ENCODE data around the gene SLC37A2. TPM values are rescaled to one million over a fixed set of nuclear protein-coding genes. Genes with fewer than 3 reads are reported as not detected.

SLC37A2 gene
- total RNA-seq, 6 donors from 2014 or later: 3.5 to 32.5 (median 19.1) TPM

DNA sequence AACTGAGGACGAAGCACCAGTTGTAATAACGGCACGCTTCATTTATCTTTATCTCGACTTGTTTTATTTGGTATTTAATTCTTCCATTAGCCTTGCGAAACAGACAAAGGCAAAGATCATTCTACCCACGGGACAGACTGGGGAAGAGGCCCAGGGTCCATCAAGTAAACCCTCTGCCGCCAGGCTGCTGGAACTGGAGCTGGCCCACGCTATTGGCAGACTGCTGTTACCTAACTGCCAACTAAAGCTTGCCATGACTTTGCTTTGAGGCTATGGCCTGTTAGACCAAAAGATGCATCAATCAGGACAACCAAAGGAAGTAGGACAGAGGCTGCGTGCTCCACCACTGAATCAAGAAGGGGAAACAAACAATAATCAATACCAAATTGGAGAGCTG is 49.1 kb downstream of the SLC37A2 start:
- no peak for TF ChIP-seq CTCF (IDR thresholded peaks at IDR 0.05)
- no peak for TF ChIP-seq POLR2AphosphoS5 (IDR thresholded peaks at IDR 0.05)
- no peak for TF ChIP-seq EP300 (IDR thresholded peaks at IDR 0.05)
- no peak for TF ChIP-seq POLR2A (IDR thresholded peaks at IDR 0.05)
- Histone ChIP-seq H3K36me3 (no peaks in the 10 kb centered on the region), H3K4me3 (peak overlapping the region in 3 of 4 donors; percentile 75 to 90 (median 81)), H3K4me1 (peaks cover 5 to 15% (median 9%) of the 10 kb centered on the region in 4 donors), H3K27me3 (no peaks in the 10 kb centered on the region), H3K9me3 (no peaks in the 10 kb centered on the region), H3K27ac (peak overlapping the region in 2 of 4 donors; percentile 88 to 89)
- ATAC-seq (ENCODE audit: low FRiP score in 2 of 2) (no peak), DNase-seq (no peak)
- 84 to 94% methylated on average over 9 of the region's 9 CpGs for WGBS, 2 donors

GRCh38 chr11:125114518-125114917 is 51.4 kb downstream of the SLC37A2 start:
- DNase-seq (no peak), ATAC-seq (ENCODE audit: low FRiP score in 2 of 2) (no peak)
- Histone ChIP-seq H3K9me3 (no peaks in the 10 kb centered on the region), H3K4me1 (peaks cover 5 to 15% (median 9%) of the 10 kb centered on the region in 4 donors), H3K4me3 (no peak overlapping the region), H3K36me3 (no peaks in the 10 kb centered on the region), H3K27ac (no peak overlapping the region), H3K27me3 (no peaks in the 10 kb centered on the region)
- no peak for TF ChIP-seq POLR2AphosphoS5 (IDR thresholded peaks at IDR 0.05)
- TF ChIP-seq EP300 (IDR thresholded peaks at IDR 0.05): no peak
- TF ChIP-seq POLR2A (IDR thresholded peaks at IDR 0.05): no peak
- no peak for TF ChIP-seq CTCF (IDR thresholded peaks at IDR 0.05)
- 73 to 77% methylated on average over 5 to 7 of the region's 8 CpGs for WGBS, 2 donors

GRCh38 chr11:125117429-125117828 is 54.3 kb downstream of the SLC37A2 start:
- 66 to 71% methylated on average over 4 of the region's 4 CpGs for WGBS, 2 donors
- Histone ChIP-seq H3K36me3 (no peaks in the 10 kb centered on the region), H3K4me1 (no peaks in the 10 kb centered on the region), H3K27me3 (no peaks in the 10 kb centered on the region), H3K27ac (no peak overlapping the region), H3K9me3 (no peaks in the 10 kb centered on the region), H3K4me3 (no peak overlapping the region)
- TF ChIP-seq POLR2AphosphoS5 (IDR thresholded peaks at IDR 0.05): no peak
- no peak for TF ChIP-seq CTCF (IDR thresholded peaks at IDR 0.05)
- no peak for TF ChIP-seq EP300 (IDR thresholded peaks at IDR 0.05)
- no peak for ATAC-seq (ENCODE audit: low FRiP score in 2 of 2)
- DNase-seq: no peak

DNA sequence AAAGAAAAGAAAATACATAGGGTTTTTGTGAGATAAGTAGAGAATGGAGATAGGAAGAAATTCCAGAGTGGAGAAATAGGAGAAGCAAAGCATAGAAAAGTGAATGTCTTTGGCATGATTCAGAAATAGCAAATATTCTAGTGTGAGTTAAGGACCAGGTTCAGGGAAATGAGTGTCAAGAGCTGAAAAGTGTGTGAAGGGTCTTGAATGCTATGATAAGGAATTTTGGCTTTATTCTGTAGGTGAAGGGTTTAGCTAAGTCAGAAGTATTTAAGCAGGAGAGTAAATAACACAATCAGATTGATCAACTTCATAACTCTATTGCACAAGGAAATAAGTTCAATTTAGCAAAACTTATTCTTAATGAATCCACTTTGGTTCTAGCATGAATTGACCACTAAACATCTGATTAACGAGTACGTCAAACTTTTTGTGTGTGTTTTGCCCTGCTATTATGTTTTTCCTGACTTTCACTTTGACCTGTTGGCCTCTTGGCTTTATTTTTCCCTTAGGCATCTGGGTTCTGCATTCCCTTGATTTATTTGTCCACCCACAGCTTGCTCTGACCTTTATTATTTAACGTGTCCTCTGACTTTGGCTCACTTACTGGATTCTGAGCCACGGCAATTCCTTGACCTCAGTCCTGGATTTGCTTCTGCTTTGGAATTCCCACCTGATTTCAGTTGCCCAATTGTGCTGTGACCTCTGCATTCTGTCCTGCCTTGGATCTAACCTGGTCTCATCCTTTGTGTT is 60.3 kb downstream of the SLC37A2 start:
- Histone ChIP-seq H3K36me3 (no peaks in the 10 kb centered on the region), H3K27me3 (no peaks in the 10 kb centered on the region), H3K27ac (peak overlapping the region in 3 of 4 donors; percentile 65 to 74 (median 74)), H3K4me3 (peak overlapping the region in 3 of 4 donors; percentile 1 to 19 (median 9)), H3K9me3 (no peaks in the 10 kb centered on the region), H3K4me1 (peaks cover 0 to 9% (median 0%) of the 10 kb centered on the region in 4 donors)
- 72 to 87% methylated on average over 4 of the region's 4 CpGs for WGBS, 2 donors
- no peak for ATAC-seq (ENCODE audit: low FRiP score in 2 of 2)
- no peak for DNase-seq
- TF ChIP-seq POLR2A (IDR thresholded peaks at IDR 0.05) (no peak), CTCF (IDR thresholded peaks at IDR 0.05) (no peak), EP300 (IDR thresholded peaks at IDR 0.05) (peak in 2 of 4 donors; percentile 18 to 50), POLR2AphosphoS5 (IDR thresholded peaks at IDR 0.05) (no peak)

All from upper lobe of left lung (tissue), 6 donors.